Stimulated activated CD8-positive, alpha-beta memory T cell treated with anti-CD3 and anti-CD28 coated beads, Interleukin-2, amount 100 ng/mL, for 48 hours (primary cell): ENCODE measurements around the gene BUB1B.

Experiments used
- DNase-seq, 2 donors: peaks; one replicate each; pipeline ENCODE4 v3.0.0-alpha.2; 2020; ENCODE audit warnings: low read depth in 2 of 2

The BUB1B gene

GRCh38 chr15:40183636-40184463 is 23.0 kb downstream of the BUB1B start:
- DNase-seq = no peak

GRCh38 chr15:40190591-40190990 is 29.7 kb downstream of the BUB1B start:
- no peak for DNase-seq

- no peak for DNase-seq
Observed at GRCh38 chr15:40192942-40193341, 32.1 kb downstream of the BUB1B start.

- no peak for DNase-seq
Observed at GRCh38 chr15:40197434-40197833, 36.6 kb downstream of the BUB1B start.

GRCh38 chr15:40198355-40199085 is 37.7 kb downstream of the BUB1B start:
- DNase-seq = no peak

GRCh38 chr15:40204100-40204499 is 43.2 kb downstream of the BUB1B start:
- DNase-seq = no peak

GRCh38 chr15:40217166-40217824 is 56.4 kb downstream of the BUB1B start:
- DNase-seq = no peak

GRCh38 chr15:40219801-40220200 is 58.9 kb downstream of the BUB1B start:
- DNase-seq = no peak

- DNase-seq = no peak
Observed at GRCh38 chr15:40222131-40222530, 61.3 kb downstream of the BUB1B start.

- no peak for DNase-seq
Observed at GRCh38 chr15:40226736-40227135, 65.9 kb downstream of the BUB1B start.

GRCh38 chr15:40229316-40229715 is 68.4 kb downstream of the BUB1B start:
- no peak for DNase-seq

- no peak for DNase-seq
Observed at GRCh38 chr15:40229956-40230355, 69.1 kb downstream of the BUB1B start.

- no peak for DNase-seq
Observed at GRCh38 chr15:40232625-40233070, 71.8 kb downstream of the BUB1B start.

GRCh38 chr15:40233727-40234577 is 73.1 kb downstream of the BUB1B start:
- DNase-seq = no peak

GRCh38 chr15:40234783-40235182 is 73.9 kb downstream of the BUB1B start:
- DNase-seq = no peak

GRCh38 chr15:40235201-40235885 is 74.5 kb downstream of the BUB1B start:
- DNase-seq = no peak

- DNase-seq = peak; percentile 15 to 36
Observed at GRCh38 chr15:40238532-40239403, 77.9 kb downstream of the BUB1B start, which contains the start of gene PAK6. Gene PAK6 (plus strand): TSS chr15:40239063. CDS start chr15:40264786, 25,723 bp downstream.

GRCh38 chr15:40239404-40239692 is 78.5 kb downstream of the BUB1B start:
- DNase-seq = no peak

- DNase-seq = no peak
Observed at GRCh38 chr15:40239693-40240618, 79.1 kb downstream of the BUB1B start.
